ENCODE data around the gene PRKCH.

Gene PRKCH

DNA sequence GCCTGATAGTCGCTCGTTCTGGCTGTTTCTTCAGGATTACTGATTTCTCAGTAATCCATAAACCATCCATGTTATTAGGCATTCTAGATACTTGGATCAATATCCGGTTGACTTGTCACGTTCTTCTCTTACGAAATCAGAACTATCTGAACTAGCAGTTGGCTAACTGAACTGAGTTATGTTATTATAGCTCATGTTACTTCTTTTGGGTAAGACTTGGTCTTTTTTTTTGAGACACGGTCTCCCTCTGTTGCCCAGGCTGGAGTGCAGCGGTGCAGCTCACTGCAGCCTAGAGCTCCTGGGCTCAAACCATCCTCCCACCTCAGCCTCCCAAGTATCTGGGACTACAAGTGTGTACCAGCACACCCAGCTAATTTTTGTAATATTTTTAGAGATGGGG lies 178.6 kb downstream of the PRKCH start:
- DNase-seq: no peak

DNA sequence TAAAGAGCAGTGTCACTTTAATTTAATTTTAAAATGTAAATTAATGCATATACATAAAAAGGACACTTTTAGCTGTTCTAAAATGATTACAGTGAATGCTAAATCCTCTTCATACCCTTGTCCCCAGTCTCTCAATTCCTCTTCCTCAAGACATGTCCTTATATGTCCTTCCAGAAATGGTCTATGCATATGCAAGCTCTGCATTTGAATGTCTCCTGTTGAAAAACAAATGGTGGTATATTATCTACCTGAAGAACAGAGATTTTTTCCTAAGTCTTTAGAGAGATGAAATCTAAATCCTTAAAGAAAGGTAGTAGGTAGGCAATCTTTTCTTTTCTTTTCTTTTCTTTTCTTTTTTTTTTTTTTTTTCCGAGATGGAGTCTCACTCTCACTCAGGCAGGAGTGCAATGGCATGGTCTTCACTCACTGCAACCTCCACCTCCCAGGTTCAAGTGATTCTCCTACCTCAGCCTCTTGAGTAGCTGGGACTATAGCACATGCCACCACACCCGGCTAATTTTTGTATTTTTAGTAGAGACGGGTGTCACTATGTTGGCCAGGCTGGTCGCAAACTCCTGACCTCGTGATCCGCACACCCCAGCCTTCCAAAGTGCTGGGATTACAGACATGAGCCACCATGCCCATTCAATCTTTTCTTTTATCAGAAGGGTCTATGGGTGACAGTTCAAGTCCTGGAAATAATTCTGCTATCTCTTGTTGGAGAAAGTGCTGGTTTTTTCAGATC lies 180.5 kb downstream of the PRKCH start:
- DNase-seq: no peak

DNA sequence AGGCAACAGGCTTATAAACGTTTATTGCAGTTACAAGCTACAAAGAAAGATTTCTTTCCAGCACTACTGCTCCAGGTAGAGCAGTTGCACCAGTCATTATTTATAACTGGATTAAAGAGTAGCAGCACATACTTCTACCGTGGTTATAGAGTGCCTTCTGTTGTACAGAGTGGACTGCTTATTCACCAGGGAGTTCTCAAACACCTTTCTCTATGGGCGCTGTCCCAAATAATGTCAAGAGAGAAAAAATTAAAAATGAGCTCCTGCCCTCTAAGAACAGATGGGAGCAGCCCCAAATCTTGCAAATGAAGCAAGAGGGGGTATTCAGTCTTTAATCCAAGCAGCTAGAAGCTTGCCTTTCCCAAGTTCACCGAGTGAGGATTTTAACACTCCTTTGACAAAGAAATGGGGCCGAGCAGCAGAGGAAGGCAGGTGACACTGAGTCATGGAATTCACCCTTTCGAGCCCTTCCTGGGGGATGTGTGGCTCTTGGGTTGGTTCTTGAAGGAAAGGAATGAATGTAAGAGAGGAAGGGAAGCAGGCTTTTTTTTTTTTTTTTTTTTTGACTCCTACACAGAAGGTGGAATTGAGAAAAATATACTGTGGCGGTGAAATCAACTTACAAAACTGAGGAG lies 181.2 kb downstream of the PRKCH start:
- no peak for DNase-seq

DNA sequence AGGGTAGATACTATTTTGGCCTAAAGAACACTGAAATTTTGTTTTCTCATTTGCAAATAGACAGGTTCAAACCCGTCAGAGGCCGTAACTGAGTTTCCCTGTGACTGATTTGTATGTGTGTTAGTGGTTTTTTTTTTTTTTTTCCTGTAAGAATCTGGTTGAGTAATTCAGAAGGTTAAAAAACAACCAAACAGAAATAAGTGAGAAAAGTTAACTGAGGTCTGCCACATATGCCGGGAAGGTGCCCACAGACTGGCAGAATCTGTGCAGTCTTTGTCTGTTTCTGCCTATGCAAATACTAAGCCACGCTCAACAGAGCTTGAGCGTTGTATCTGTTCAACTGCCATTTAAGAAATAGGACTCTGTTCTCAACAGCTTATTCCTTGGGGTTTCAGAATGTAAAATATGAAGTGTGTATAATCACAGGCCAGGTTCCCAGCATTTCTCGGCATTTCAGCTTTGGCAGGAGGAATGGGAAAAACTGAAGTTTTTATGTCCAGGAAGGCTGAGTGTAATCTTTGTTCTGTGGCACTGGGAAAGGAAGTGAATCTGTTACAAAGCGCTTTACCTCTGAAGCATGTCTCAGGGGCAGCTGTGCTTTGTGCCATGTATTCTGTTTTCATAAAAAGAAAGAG lies 181.9 kb downstream of the PRKCH start:
- no peak for DNase-seq

DNA sequence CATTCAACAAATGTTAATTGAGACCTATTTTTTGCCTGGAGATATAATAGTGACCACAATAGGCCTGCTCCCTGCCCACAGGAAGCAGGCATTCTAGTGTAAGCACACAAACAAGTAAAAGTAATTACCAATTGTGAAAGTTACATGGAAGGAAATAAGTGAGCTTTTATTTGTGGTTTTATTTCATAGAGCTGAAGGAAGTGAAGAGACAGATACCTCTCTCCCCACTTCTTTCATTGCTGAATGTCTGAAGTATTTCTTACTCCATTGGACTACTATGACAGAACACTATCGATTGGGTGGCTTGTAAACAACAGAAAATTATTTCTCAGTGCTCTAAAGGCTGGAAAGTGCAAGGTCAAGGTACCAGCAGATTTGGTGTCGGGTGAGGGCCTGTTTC lies 183.5 kb downstream of the PRKCH start:
- DNase-seq: no peak

- no peak for DNase-seq
Measured at GRCh38 chr14:61505815-61506809, 184.7 kb downstream of the PRKCH start.

DNA sequence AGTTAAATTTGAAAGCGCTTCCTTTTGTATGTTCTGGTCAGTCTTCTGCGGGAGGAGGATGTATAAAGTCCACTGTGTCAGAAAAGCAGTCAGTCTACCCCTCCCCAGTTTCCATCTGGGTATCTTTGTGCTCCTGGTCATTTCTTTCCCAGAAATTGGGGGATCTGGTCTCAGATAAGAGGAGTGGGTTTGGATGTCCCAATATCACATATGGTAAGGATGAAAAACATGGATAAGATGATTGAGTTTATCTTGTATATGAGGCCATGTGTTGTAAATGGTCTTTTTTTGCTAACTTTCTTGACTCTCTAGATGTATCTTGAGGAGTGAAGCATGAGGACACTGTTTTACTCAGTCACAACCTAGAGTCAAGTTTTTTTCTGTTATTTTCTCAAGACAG lies 187.1 kb downstream of the PRKCH start:
- DNase-seq: no peak

- DNase-seq: no peak
Measured at GRCh38 chr14:61510736-61511557, 189.6 kb downstream of the PRKCH start.

- no peak for DNase-seq
Measured at GRCh38 chr14:61511558-61511948, 190.2 kb downstream of the PRKCH start.

DNA sequence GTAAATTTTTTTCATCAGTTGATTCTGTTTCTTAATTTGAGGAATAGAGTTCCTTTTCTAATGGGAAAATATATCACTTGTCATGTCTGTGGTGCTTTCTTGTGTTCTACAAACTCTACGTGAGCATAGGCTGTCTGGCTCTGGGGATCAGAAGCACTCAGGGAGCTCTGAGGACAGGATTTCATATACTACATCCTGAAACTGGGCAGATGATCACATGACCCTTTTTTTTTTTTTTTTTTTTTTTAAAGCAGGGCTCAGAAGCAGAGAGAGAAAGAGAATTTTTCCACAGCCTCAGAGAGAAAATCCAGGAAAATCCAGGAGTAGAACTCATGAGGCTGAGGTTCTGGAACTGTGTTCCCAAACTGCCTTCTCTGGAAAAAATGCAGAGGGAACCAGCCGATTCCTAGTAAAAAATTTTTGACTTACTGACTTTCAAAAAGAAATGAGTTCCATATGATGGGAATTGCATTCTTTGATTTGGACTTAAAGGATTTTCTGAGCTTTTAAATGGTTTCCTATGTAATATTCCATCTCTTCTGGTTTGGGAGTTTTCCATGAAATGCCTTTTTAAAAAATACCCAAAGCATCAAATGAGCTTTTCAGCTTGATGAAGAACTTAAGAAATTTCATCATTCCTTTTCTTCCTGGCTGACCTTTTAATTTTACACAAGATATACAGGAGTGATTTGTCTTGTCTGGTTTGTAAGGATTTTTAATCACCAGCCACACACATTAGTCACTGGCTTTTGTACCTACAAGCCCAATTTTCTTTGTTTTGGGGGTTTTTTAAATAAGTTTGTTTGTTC lies 190.9 kb downstream of the PRKCH start:
- DNase-seq: no peak

DNA sequence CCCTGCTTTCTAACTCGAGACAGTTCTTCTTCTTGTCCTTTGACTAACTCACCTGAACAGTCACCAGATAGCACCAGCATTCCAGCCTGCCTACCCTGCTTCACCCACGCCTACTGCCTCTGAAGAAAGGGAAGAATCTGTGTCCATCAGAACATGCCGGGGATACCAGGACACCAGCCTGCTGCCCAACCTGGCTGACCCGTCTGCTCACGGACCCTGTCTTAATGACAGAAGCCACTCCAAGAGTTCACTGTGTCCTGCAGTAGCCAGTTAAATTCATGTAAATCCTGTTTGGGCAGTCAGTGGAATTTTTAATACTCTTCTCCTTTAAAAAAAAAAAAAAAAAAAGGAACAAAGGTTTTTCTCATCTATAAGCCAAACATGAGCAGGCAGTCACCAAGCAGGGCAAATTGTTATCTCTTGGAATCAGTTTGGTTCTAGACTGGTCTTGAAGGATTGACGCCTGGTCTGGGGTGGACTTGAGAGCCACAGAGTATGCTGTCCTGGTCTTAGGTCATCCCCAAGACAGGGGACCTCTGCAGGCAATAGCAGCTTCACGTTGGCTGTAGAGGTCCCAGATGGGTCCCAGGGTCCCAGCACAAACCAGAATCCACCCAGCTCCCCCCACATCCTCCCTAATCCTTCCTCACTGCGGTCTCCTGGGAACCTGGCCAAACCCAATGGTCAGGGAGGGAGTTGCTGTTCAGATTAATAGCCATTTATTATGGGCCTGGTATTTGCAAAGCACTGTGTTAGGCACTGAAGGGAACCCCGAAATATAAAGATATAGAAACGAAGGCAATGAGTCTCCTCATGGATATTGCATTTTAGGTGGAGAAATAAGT lies 192.8 kb downstream of the PRKCH start:
- DNase-seq: no peak

DNA sequence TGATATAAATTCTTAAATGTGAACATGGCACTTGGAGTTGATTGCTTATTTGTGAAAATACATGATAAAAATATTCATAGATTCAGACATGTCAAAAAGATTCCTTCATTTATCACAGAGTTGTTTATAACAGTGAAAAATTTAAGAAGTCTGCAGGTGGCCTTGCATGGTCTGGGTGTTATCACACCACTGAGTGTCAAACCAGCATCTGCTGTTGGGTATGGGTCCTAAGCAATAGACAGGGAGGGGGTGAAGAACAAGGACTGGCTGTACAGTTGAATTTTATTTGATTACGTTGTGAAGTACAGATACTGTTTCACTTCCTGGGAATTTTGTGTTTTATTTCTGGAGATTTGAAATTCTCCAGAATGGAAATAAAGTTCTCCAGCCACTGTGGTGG lies 193.5 kb downstream of the PRKCH start:
- no peak for DNase-seq

- no peak for DNase-seq
Measured at GRCh38 chr14:61515436-61516117, 194.2 kb downstream of the PRKCH start.

GRCh38 chr14:61516118-61516743 lies 194.9 kb downstream of the PRKCH start:
- no peak for DNase-seq

DNA sequence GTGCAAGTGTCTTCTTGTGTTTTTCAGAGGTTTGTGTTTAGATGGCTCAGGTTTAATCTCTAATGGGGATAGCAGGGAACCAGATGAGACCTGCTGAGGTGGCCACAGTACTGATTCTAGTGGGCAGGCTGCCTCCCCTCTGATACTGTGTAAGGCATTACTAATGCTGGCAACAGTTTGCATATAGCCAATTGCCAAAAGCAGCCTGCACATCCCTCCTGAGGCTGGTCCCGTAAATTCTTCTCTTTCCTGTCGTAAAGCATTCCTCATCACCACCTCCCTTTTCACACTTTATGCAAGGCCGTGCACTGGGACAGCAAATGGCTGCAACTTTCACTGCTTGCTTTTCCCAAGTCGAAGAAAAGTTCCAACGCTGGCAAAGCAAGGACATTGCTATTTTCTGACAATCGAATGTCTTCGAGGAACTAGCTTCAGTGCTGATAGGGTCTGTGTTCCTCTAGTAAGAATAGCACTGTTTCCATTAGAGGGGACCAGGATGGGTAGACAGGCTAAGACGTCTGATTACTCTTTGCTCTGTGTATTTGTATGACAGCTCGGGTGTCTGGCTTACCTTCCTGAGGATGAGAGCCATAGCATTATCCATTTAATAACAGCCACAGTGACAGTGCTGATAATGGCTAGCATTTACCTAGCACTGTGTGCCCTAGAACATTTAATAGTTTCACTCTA lies 195.7 kb downstream of the PRKCH start:
- no peak for DNase-seq

DNA sequence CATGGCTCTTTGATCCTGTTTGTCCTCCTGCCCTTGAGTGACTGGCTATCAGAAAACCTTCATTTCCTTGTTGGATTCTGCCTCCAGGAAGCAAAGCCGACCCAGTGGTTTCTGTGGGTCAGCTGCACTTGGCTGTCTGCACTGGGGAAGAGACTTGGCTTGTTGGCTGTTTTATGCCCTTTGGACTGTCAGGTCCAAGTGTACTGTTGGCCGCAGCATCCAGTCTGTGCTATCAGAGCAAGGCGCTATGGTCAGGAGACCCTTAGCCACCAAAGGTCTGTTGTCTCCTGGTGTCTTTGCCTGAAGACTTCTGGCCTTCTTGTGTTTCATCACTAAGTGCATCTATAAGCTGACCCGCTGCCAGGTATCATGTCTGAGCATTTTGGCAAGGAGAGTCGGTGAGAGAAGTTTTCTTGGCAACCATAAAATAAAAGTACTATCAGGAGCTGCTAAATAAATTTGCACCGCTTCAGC lies 196.6 kb downstream of the PRKCH start:
- DNase-seq: no peak

- DNase-seq: no peak
Measured at GRCh38 chr14:61518403-61518802, 197.0 kb downstream of the PRKCH start.

DNA sequence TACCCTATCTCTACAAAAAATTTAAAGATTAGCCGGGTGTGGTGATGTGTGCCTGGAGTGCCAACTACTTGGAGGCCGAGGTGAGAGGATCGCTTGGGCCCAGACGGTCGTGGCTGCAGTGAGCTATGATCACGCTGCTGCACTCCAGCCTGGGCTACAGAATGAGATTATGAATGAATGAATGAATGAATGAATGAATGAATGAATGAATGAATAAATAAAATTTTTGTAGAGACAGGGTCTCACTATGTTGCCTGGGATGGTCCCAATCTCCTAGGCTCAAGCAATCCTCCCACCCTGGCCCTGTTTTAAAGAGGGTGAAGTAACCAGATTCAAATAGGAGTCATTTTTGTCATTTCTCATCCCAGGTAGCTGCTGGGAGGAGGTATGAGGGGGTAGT lies 197.7 kb downstream of the PRKCH start:
- no peak for DNase-seq
